GM18861 (cell line): ENCODE data around the gene OR13C5.

Source experiments
- ATAC-seq: cut with Tn5 transposase; IDR thresholded peaks from one replicate; pipeline ENCODE4 v1.9.1; 2021; ENCODE audit not compliant: unreplicated experiment

Gene OR13C5

GRCh38 chr9:104555521-104555920 is 43.7 kb downstream of the OR13C5 start:
- ATAC-seq: no peak

GRCh38 chr9:104553261-104553660 is 46.0 kb downstream of the OR13C5 start:
- ATAC-seq: no peak
